Activated naive CD4-positive, alpha-beta T cell (primary cell): ENCODE data around the gene TCFL5.

Experiments used
- DNase-seq, 4 experiments: peaks; one replicate each; lab custom pipeline; 2025; lab: John Stamatoyannopoulos, UW

The TCFL5 gene

GRCh38 chr20:62811720-62812119 is 49.9 kb downstream of the TCFL5 start:
- DNase-seq: no peak

- no peak for DNase-seq
Observed at GRCh38 chr20:62811320-62811719, 50.3 kb downstream of the TCFL5 start.

DNA sequence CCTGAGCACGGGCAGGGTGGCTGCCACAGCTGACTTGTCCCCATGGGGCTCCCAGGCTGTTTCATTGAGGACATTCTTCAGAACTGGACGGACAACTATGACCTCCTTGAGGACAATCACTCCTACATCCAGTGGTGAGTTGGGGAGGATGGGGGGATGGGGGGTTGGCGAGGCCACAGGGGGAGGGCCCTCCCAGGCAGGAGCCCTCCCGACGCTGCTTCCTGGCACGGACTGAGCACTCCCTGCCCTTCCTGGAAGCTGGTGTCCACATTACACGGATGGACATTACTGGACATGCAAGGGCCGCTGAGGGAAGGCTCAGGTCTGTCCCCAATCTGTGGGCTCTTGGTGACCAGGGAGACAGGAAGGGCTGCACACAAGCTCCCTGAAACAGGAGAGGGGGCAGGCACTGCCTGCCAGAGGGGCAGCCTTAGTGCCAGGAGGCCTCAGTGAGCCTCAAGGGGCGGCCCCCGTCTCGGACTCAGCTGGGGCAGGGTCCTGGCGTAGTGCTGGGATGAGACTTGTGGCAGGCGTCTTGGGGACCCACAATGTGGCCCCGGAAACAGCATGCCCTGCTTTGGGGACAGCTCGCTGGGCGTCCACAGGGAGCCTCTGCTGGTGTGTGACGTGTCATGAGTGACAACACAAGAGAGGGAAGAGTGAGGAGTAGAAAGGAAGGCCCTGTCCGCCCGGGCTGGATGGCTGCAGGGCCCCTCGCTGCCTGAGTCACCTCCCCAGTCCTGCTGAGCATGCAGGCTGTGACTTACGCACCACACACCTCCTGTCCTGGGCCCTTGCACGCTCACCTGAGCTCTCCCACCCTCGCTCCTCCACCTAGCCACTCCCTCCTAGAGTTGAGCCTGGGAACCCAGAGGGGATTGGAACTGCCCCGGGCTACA is 51.8 kb downstream of the TCFL5 start:
- DNase-seq: no peak

DNA sequence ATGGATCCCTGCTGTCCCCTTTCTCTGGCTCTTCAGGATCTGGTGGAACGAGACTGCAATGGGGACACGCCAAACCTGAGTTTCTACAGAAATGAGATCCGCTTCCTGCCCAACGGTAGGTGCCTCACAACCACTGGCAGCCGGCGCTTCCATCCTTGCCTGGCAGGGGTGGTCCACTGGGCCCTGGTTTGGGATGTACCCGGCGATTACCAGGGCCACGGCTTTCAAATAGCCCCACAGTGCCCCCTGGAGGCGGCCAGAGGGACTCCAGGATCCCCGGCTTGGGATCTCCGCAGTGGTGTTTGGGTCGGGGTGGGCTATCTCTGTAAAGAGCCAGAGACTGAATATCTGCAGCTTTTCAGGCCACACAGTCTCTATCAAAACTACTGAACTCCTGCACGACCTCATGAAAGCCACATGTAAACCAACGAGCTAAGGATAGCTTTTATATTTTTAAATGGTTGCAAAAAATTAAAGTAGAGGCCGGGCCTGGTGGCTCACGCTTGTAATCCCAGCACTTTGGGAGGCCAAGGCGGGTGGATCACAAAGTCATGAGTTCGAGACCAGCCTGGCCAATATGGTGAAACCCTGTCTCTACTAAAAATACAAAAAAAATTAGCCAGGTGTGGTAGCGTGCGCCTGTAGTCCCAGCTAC is 53.3 kb downstream of the TCFL5 start:
- peak; percentile 39 to 72 (median 64) for DNase-seq

DNA sequence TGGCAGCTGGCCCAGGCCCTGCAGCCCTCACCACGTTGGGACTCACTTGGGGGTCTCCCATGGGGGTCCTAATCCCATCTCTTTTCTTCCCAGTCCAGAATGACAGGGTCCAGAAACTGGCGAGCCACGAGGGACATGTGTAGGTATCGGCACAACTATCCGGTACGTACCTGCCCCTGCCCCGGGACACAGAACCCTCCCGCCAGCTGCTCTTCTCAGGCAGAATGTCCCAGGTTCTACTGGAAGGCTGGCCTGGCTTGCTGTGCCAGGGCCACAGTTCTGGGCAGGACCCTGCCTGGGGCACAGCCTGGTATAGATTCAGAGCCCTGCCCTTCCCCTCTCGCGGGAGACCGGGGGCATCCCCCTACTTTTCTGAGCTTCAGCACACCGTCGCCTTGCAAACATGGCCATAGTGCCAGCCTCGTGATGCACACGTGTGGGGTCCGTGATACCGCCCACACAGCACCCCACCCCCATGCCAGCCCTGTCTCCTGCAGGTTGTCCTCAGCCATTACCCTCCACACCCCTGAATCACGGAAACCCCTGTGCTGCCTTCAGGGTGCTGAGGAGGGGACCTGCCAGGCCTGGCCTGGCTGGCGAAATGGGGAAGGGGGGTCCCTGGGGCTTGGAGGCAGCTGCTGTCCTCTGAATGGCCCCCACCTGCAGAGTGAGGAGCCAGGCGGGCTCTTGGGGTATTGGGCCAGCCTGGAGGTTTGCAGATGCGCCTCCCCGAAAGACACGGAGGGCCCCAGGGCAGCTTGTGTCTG is 54.0 kb downstream of the TCFL5 start:
- DNase-seq: no peak

DNA sequence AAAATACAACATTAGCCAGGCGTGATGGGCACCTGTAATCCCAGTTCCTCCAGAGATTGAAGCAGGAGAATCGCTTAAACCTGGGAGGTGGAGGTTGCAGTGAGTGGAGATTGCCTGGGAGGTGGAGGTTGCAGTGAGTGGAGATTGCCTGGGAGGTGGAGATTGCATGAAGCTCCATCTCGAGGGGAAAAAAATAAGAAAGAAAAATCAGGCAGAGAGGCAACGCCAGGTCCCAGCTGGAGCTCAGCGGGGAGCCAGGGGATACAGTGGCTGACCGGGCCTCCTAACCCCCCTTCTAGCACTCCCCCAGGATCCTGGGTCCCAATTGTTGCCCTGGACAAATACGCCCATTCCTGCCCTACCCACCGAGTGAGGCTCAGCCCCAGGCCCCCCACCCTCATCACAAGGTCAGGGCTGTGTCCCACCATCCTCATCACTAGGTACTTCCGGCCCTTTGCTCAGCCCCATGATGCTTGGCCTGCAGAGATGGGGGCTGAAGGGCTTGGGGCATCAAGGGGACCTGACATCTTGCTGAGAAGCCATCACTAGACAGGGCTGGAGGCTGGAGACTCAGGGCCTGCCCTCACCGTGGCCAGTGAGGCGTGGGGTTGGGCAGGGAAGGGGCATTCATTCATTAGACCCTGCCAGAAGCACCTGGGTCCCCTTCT is 55.1 kb downstream of the TCFL5 start:
- DNase-seq: no peak

- DNase-seq: no peak
Observed at GRCh38 chr20:62805711-62806382, 55.8 kb downstream of the TCFL5 start.

- peak in 1 of 4 experiments; percentile 38 for DNase-seq
Observed at GRCh38 chr20:62805155-62805710, 56.4 kb downstream of the TCFL5 start.

DNA sequence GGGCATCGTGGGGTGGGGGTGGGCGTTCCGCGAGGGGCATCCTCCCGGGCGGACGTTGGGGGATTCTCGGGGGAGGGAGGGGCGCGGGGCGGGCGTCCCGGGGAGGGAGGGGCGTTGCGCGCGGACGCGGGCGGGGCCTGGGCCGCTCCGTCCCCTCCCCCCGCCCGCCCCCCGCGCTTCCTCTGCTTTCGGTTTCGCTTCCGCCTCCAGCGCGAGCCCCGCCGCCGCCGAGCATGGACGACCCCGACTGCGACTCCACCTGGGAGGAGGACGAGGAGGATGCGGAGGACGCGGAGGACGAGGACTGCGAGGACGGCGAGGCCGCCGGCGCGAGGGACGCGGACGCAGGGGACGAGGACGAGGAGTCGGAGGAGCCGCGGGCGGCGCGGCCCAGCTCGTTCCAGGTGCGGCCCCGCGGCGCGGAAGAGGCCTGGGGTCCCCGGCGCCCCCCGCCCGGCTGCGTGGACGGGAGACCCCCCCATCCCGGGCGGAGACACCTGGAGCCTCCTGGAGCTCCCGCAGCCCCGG is 56.9 kb downstream of the TCFL5 start, which contains the start of gene OGFR:
Gene OGFR (plus strand): TSS at position 209 of the 528 bp plus-strand sequence. CDS start 25 bp downstream, at position 234.
- DNase-seq: peak; percentile 40 to 73 (median 56)

DNA sequence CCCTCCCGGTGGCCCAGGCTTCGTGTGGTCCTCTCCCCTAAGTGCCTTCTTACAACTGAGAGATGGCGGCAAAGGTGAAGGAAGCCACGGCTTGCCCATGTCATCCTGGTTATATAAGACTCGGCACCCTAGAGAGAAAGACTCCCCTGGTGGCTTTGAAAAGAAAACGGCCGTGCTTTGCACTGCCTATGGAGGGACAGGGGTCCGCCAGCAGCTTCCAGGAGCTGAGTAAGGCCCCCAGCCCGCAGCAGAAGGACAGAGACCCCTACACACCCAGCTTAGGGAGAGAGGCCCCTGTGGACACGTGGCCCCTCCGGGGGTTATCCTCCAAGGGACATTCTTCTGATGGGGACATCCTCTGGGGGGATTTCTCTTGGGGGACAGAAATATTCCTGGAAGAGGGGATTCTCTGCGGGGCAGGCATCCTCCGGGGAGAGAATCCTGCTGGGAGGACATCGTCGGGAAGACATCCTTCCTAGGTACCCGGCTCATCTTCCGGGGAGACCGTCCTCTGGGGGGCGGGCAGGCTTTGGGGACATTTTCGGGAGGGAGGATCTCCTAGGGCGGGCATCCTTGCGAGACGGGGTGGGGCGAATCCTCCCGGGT is 57.5 kb downstream of the TCFL5 start:
- no peak for DNase-seq

DNA sequence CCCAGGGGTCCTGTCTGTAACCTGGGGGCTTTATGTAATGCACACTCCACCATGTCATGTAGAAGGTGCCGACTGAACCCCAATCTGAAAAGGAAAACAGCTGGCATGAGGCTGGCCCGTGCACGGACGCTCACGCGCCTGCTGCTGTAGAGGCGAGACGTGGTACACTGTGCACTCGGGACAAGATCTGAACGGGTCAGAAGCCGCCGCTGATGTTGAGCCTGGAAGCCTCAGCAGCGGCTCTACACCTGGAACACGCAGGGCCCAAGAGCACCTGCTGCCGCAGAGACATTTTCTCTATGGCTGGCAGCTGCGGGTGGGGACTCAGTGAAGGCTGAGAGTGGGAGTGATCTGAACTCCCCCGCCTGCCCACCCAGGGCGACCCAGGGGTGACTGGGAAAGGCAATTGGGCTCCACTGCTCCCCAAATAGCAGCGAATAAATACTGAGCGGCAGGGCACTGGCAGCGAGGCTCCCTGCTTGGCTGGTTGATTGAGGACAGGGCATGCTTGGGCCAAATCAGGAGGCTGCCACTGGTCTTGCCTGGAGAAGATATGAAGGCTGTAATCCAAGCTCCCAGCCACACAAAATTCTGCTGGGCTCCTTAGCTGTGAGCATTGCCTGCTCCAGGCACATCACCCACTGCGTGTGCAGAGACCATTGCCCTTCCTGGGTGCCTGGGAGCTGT is 59.5 kb downstream of the TCFL5 start:
- DNase-seq: no peak

GRCh38 chr20:62801284-62802010 is 60.2 kb downstream of the TCFL5 start:
- DNase-seq: no peak

DNA sequence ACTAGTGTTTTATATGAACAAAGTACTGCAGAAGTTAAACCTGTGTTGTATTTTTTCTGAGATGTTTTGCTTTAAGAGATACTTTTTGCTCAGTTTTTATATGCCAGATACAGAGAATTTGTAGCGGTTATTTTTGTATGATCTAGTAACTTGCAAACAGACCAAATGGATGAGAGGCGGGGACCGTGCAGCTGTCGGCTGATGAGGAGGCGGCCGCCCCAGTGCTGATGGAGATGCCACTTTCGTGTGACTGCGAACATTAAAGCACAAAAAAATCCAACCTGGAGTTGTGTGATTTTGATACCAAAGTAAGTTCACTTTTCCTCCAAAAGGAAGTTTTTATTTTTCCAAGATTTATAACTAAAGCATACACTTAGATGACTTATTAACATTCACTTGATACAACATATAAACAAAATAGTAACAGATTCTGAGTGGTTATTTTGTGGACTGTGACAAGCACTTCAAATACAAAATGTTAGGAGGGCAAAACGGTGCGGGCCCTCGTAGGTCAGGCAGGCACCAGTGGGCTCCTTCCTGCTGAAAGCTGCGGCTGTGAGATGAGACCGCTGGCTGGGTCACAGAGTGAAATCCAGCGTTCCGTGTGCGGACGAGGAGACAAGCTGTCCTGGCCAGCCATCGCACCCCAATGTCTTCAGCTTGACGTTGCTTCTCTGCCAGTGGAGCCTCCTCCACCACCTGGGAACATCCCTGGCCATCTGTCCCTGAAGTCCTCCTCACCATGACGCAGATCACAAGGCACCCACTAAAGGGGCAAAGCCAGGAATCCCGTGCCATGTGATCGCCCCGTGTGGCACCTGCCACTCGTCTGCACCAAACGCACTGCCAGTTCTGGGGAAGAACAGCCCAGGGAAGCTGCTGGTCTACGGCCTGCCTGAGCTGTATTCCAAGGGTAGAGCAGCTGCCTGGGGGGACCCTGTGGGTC is 61.0 kb downstream of the TCFL5 start:
- DNase-seq: no peak

GRCh38 chr20:62799873-62800272 is 61.7 kb downstream of the TCFL5 start:
- DNase-seq: no peak

DNA sequence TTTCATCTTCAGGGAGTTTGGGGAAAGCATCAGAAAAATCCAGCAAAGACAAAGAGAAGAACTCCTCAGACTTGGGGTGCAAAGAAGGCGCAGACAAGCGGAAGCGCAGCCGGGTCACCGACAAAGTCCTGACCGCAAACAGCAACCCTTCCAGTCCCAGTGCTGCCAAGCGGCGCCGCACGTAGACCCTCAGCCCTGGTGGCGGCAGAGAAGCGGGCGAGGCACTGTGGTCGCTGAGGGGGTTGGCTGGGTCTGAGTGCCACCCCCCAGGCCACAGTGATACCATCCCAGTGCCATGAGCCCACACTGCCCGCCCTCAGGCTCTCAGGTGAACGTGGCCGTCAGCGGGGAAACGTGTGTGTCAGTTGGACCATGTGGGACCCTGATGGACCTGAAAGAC is 62.2 kb downstream of the TCFL5 start:
- no peak for DNase-seq

- no peak for DNase-seq
Observed at GRCh38 chr20:62799036-62799435, 62.6 kb downstream of the TCFL5 start.

- no peak for DNase-seq
Observed at GRCh38 chr20:62797671-62798532, 63.7 kb downstream of the TCFL5 start.
